HG03520 (cell line): ENCODE measurements around the gene SNRNP70.

Experiments used
- ATAC-seq: cut with Tn5 transposase; IDR thresholded peaks from one replicate; pipeline ENCODE4 v1.9.1; 2021; ENCODE audit warnings: mild to moderate bottlenecking, moderate library complexity; ENCODE audit not compliant: unreplicated experiment

SNRNP70 gene

DNA sequence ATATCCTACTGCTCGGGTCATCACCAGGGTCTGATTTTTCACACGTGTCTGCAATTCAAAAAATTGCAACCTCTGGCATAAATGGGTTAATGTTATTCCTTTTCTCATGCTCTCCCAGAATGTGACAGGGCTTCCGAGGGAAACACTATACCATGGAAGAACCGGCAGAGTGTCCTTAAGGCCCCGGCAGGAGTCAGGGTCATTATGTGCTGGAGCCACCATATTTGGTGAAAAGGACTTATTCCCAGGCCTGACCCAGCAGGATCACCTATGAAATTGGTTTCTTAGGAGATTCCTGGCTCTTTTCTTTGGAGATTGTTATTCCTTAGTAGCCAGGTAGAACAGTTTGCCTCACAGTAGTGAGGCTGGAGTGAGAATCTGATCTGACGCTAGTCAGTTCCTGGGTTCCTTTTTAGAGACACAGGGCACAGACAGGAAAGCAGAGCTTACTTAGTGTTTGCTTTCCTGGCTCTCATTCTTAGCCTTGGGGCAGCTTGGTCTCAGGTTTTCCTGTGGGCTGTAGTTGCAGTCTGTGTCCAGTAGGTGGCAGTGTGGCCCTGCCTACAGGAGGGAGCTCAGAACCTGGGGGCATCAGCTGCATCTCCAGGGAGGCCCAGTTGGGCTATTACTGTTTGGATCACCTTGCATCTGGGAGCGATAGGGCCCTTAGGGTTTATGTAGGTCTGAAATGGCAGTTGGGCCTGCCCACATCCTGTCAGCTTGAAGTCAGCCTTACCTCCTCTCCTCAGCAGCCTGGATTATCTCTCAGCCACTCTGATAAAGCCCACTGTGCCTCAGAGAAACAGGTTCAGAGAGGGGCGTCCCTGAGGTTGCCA, 12.4 kb downstream of the SNRNP70 start:
- no peak for ATAC-seq

DNA sequence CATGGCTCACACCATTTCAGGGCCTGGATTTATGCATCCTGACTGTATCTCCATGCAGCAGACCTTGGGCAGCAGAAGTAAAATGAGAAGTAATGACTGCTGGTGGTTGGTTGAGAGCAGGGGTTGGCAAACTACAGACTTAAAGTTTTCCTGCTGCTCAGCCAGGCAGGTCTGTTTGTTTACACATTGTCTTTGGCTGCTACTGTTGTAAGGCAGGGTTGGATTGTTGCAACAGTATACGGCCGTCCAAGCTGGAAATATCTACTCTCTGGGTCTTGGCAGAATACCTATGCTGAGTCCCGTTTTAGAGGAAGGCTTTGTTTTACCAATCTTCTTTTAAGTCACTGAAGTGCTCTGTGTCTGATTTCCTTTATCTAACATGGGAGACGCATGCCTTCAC, 13.5 kb downstream of the SNRNP70 start:
- no peak for ATAC-seq

DNA sequence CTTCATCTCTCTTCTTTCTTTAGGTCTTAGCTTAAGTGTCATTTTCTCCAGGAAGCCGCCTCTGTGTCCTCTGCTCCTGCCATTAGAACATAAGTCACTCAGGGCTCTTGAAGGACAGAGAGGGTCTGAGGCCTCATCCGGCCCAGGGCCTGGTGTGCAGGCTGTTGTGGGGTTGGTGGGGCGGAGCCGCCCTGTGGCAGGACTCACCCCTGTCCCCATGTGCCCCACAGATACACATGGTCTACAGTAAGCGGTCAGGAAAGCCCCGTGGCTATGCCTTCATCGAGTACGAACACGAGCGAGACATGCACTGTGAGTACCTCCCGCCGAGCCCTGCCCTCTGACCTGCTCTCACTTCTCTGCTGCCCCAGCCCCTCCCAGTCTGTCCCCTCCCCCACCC, 15.9 kb downstream of the SNRNP70 start:
- ATAC-seq: no peak

DNA sequence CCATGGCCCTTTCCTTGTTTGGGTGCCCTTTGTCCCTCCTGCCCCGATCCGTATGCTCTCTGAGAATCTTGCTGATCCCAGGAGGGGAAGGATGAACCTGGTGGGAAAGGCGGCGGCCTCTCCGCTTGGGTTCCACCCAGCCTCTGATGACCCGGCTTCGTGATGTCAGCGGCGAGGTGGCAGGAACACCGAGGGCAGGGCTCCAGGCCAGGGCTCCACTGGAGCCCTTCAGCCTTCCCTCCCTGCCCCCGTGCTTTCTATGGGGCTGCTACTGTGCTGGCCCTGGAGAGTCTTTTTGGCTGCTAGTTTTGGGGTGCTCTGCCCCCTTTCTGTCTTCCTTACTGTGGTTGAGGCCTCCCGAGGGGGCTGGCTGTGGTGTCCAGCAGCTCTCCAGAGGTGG, 17.1 kb downstream of the SNRNP70 start:
- no peak for ATAC-seq

DNA sequence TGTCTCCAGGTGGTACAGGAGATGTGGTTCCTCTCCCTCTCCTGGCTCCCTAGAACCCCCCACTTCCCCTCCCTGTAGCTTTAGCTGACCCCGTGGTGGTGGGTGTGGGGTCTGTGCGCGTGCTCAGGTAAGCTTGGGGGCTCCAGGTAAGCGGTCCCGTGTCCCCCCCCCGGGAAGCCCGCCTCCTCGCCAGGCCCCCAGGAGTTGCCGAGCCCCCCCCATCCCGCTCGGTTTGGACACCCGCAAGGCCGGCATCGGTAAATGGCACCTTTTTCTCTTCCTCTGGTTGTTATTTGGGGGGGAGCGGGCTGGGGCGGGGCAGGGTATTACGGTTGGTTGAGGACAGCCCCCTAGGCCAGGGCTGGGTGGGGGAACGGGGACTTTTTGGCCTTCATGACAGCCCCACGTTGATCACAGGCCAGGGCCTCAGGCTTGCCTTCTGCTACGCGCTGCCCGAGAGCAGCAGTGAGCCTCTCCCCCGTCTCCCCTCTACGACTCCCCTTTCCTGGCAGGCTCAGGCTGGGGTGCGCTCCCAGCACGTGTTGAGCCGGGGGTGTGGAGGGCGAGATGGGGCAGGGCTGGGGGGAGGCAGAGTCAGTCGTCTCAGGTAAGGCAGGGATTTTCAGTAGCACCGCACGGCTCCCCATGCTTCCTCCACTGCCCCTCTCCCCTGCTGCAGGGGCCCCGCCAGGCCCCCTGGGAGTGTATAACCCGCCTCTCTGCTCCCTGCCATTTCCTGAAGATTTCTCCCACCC, 18.3 kb downstream of the SNRNP70 start:
- ATAC-seq: no peak

DNA sequence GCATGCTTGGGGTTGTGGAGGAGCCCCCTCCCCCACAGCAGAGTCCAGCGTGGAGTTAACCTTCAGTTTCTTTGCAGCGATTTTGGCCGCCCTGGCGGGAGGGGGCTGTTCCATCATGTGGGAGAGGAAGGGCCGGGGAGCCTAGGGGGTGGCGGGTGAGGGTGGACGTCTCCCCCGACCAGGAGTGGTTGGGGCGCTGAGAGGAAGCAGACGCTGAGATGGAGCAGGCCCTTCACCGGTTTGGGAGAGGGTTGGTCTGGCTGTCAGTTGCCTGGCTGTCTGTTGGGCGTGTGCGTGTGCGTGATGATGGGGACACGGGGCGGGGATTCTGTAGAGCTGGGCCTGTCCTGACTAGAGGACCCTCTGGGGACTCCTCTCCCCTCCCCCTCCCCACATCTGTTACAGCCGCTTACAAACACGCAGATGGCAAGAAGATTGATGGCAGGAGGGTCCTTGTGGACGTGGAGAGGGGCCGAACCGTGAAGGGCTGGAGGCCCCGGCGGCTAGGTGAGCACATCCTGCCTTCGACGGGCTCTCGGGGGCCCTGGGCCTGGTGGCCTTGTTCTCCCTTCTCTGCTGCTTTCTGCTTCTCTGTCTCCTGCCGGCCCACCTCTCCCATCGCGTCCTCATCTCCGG, 19.1 kb downstream of the SNRNP70 start:
- no peak for ATAC-seq

DNA sequence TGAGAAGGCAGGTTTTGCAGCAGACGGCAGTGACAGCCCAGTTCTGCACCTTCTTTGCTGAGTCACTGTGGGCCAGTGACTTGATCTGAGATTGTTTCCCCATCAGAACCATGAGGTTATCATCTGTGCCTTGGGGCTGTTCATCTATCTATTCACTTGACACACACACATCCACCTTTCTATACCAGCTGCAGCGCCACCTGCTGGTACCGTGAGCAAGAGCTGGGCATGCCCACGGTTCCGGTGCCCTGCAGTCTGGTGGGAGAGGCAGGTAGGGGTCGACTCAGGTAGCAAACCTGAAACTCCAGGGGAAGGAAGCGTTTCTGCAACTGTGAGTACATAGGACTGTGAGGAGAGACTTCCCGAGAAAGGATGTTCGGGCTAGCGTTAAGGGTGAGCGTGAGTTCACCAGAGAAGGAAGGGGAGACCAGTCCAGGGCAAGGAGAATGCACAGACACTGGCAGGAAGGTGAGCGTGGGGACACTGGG, 21.4 kb downstream of the SNRNP70 start:
- ATAC-seq: no peak

DNA sequence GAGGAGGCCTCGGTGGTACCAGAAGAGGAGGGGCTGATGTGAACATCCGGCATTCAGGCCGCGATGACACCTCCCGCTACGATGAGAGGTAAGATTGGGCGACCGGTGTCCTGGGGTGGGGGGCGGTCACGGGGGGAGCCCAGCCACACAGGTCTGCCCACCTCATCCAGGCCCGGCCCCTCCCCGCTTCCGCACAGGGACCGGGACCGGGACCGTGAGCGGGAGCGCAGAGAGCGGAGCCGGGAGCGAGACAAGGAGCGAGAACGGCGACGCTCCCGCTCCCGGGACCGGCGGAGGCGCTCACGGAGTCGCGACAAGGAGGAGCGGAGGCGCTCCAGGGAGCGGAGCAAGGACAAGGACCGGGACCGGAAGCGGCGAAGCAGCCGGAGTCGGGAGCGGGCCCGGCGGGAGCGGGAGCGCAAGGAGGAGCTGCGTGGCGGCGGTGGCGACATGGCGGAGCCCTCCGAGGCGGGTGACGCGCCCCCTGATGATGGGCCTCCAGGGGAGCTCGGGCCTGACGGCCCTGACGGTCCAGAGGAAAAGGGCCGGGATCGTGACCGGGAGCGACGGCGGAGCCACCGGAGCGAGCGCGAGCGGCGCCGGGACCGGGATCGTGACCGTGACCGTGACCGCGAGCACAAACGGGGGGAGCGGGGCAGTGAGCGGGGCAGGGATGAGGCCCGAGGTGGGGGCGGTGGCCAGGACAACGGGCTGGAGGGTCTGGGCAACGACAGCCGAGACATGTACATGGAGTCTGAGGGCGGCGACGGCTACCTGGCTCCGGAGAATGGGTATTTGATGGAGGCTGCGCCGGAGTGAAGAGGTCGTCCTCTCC, 22.6 kb downstream of the SNRNP70 start:
- ATAC-seq: no peak

DNA sequence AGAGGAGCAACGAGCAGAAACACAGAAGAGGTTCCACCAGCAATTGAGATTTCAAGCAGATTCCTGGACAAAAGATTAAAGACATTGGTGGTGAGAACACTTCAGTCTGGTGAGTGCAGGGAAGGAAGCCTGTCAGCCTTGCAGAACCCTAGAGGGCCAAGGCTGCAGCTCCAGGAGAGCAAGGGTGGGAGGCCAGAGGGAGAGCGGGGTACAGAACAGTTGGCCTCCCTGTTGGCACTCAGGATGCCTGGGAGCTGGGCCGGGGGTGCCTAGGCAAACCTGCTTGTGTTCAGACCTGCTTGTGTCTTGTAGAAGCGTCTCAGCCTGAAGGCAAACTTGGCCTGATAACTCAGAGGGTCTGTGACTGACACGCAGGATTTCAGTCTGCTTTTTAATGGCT, 23.8 kb downstream of the SNRNP70 start:
- ATAC-seq: no peak

DNA sequence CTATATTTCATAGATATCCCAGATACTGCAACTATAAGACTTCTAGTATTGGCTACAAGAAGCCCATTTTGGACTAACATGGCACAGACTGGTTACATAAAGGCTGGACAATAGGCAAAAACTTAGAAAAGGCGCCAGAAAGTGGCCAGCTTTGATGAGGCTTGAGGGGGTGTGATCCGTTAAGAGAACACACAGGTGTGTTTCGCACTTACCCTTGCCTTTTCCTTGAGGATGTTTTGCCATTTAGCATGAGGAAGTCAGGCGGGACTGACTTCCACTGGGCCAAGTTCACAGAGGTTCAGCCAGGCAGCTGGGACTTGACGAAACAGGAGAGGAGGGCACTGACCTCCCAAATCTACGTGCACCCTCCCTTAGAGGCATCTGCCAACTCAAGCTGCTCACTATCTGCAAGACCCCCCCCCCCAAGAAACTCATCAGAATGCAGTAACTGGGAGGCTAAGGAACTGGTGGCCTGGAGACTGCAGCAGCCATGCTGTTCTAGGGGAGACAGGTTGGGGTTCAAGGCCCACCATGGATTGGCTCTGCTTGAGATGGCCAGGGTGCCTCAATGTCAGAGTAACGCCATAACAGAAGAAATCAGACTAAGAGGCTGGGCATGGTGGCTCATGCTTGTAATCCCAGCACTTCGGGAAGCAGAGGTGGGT, 24.4 kb downstream of the SNRNP70 start:
- no peak for ATAC-seq

DNA sequence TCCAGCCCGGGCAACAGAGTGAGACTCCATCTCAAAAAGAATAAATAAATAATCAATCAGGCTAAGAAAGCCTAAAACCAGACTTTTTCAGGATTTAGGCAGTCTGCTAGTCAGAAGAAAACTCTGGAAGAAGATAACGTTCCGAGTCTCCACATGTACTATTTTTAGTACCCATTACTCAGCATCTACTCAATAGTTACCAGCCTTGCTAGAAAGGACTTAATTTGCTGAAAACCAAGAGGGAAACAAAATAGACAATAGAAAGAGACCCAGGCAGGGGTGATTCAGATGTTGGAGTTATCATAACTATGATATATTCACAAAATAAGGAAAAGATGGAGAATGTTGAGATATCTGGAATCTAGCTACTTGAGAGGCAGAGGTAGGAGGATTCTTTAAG, 25.3 kb downstream of the SNRNP70 start:
- no peak for ATAC-seq

DNA sequence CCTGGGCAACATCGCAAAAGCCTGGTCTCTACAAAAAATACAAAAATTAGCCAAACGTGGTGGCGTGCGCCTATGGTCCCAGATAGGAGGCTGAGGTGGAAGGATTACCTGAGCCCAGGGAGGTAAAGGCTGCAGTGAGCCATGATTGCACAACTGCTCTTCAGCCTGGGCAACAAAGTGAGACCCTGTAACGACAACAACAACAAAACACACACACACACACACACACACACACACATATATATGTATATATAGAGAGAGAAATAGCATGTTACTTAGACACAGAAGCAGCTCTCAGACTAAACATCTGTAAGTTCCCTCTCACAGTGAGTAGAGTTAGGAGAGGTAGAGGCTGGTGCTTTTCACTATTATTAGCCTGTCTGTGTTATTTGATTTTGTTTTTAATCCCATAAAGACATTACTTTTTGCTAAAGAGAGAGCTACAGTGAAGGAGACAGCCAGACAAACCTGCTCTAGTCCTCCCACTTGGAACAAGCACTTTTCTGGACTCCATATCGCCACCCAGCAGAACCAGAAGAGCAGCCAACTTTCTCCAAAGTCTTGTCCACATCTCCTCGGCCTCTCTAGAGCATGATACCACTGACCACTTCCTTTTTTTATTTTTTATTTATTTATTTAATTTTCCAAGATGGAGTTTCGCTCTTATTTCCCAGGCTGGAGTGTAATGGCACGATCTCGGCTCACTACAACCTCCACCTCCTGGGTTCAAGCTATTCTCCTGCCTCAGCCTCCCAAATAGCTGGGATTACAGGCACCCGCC, 26.2 kb downstream of the SNRNP70 start:
- no peak for ATAC-seq

DNA sequence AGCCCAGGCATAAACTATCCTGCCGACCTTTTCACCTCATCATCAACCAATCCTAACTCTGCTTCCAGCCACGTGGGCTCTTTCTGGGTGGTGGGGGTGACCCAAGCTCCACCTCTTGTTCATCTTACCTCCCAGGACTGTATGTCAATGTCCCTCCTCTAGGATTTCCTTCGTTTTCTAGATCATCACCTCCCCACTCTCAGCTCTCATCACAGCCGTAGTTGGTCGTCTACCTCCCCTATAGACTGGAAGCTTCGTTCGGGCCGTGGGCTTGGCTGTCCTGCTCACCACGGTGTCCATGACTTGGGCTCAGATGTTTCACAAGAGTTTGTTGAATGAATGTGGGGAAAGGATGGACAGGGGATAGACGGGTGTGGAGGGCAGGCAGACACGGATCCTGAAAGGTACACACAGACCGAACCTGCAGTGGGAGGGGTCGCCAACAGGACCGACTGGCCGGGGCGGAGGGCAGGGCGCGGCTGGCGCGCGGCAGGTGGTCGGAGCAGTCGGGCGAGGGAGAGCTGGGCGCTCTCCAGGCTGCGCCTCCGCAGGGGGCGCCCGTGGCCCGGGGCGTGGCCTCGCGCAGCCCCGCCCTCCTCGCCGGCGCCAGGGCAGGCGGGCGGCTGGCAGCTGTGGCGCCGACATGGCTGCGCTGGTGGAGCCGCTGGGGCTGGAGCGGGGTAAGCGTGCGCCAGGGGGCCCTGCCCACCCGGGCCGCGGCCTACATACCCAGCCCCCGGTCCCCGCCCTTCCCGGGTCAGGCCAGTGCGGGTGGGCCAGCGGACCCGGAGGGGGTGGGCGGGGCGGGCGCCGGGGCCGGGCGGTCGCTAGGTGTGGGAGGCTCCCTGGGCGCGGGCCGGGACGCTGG, 28.7 kb downstream of the SNRNP70 start, which contains the start of gene LIN7B:
TSS of gene LIN7B (plus strand) at position 609 of the 868 bp plus-strand sequence. CDS start at position 644, 35 bp downstream.
- no peak for ATAC-seq

DNA sequence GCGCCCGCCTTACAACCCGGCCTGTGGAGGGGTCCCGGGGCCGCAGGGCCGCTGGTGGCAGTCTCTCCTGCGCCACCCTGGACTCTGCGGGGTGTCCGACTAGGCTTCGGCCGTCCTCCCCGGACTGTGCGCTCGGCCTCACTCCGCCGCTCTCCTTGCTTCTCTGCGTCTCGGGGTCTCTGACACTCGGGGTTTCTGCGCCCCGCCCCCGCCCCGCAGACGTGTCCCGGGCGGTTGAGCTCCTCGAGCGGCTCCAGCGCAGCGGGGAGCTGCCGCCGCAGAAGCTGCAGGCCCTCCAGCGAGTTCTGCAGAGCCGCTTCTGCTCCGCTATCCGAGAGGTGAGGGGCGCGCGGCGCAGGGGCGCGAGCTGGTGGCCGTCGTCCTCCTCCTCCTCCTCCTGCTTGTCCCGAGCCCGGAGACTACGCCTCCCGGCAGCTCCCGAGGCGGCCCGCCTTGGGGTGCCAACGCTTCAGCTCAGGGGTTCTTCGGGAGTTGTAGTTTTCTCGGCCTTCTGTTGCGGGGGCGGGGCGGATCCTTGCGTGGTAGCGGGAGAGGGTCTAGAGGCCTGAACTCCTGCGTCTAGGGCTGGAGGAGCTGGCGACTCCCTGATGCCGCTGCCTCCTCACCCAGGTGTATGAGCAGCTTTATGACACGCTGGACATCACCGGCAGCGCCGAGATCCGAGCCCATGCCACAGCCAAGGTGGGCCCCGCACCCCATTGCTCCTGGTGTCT, 29.5 kb downstream of the SNRNP70 start:
- no peak for ATAC-seq

DNA sequence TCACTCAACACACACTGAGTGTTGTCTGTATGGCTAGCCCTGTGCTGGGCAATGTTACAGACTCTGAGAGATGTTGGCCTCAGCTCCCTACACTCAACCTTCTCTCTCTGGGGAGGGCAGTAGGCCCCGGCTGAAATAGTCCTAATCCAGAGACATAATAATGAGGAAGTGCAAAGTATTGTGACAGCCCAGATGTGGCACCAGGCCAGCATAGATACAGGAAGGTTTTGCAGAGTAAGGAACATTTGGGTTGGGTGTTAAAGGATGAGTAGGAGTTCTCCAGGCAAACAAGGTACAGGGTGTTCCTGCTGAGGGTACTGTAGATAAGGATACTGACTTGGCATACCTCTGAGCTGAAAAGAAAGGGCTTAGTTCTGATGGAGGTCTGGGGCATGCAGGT, 31.3 kb downstream of the SNRNP70 start:
- ATAC-seq: no peak

DNA sequence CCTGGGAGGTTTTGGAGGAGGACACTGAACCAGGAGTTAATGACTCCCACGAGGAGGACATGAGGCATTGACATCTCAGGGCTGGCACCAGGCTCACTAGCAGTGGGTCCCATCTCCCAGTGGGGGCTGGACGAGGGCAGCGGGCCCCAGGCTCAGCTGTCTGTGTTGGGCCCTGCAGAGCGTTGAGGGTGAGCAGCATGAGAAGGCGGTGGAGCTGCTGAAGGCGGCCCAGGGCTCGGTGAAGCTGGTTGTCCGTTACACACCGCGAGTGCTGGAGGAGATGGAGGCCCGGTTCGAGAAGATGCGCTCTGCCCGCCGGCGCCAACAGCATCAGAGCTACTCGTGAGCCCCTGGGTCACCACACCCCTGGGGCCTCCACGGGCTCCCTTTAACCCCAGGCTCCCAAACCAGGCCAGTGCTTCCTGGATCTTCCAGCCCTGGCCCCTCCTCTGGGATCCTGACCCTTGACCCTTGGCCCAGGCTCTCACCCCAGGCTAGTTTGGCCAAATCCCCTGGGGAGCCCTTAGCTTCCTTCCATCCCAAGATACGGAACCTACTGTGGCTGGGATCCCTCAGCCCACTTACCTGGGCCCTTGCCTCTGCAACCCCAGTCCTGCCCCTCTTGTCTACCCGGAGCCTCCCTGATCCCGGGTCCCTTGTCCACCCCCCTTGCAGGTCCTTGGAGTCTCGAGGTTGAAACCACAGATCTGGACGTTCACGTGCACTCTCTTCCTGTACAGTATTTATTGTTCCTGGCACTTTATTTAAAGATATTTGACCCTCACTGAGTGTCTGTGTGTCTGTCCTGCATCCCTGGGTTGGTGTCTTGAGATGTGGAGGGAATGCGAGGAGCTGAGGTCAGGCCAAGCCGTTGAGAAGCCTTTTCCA, 32.7 kb downstream of the SNRNP70 start:
- ATAC-seq: no peak
